T1000 (cell line): ENCODE results near the gene C17orf114.

ENCODE experiments used
- DNase-seq: peaks from one replicate; lab custom pipeline; 2025; ENCODE audit warnings: mixed read lengths; lab: John Stamatoyannopoulos, UW

The C17orf114 gene

GRCh38 chr17:4788159-4788806, 13.8 kb downstream of the C17orf114 start:
- no peak for DNase-seq

DNA sequence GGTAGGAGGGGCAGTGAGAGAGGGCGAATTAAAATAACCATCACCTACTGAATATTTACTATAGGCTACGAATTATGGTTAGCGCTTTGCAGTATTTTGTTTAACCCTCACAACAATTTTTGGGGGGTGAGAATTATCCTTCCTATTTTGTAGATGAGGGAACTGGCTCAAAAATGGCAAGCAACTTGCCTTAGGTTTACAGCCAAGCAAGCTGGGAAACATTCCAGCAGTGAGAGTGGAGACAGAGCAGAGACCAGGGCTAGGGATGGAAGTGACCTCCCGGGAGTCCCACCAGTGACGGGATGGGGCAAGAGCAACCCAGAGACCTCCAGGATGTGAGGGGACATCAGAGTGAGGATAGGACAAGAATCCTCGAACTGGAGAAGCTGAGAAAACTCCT, 15.6 kb downstream of the C17orf114 start:
- DNase-seq, result no peak

DNA sequence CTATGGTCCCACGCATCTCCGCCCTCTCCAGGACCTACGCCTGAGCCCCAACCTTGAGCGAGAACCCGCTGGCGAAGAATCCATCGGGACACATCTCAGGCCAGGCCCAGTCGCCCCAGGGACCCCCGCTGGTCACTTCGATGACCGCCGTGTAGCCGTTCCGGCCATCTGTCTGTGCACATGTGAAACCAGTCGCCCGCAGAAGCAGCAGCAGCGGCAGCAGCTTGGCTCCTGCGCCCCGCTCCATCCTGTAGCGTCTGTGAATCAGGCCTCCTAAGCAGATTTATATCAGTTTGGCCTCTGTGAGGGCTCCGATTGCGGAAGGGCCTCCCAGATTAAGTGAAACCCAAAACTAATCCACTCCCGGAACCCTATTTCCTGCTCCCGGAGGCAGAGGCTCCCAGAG, 16.0 kb downstream of the C17orf114 start, which contains the start of gene VMO1:
TSS of gene VMO1 (minus strand) at position 259 of the 406 bp plus-strand sequence. CDS start at position 247, 12 bp downstream.
- no peak for DNase-seq

- DNase-seq, result no peak
Measured at GRCh38 chr17:4785311-4786105, 16.6 kb downstream of the C17orf114 start.

GRCh38 chr17:4782652-4783051, 19.5 kb downstream of the C17orf114 start:
- DNase-seq, result no peak

GRCh38 chr17:4780325-4780955, 21.7 kb downstream of the C17orf114 start:
- DNase-seq, result no peak

- DNase-seq, result no peak
Measured at GRCh38 chr17:4777969-4778760, 24.0 kb downstream of the C17orf114 start.

GRCh38 chr17:4772235-4772613, 29.9 kb downstream of the C17orf114 start:
- DNase-seq, result no peak

GRCh38 chr17:4771519-4772234, 30.5 kb downstream of the C17orf114 start, which contains the start of gene TM4SF5:
TM4SF5 (plus strand) TSS chr17:4771886; CDS start chr17:4771923, 37 bp downstream.
- DNase-seq, result no peak

DNA sequence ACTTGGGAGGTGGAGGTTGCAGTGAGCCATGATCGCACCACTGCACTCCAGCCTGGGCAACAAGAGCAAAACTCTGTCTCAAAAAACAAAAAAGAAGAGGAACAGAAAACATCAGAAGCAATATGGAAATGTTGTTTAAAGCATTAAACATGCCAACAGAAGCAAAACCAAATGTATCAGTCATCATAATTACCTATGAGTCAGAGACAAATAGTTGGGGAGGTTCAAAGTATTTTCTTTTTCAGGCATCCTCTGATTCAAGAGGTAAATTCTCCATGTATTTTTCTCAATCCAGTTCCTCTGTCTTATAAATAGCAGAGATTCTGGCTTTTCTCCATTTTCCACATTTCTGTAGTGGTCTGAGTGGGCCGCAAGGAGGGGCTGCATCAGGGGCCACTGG, 32.5 kb downstream of the C17orf114 start:
- DNase-seq, result no peak

DNA sequence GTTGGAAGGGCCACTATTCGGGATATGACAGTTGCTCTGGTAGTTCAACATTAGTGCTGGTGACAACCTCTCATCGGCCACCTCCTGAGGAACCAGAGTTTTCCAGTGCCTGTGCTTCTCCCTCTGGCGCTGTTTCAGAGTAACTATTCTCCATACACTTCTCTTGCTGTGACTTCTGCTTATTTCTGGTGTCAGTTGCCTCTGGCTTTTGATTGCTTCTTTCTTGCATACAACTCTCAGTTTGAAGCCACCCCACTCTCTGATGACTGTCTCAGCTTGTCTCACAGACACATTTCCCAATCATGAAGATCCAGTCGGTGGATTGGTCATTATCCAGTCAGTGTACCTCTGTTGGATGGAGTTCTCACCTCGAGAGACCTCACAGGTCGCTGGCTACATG, 33.8 kb downstream of the C17orf114 start:
- no peak for DNase-seq

DNA sequence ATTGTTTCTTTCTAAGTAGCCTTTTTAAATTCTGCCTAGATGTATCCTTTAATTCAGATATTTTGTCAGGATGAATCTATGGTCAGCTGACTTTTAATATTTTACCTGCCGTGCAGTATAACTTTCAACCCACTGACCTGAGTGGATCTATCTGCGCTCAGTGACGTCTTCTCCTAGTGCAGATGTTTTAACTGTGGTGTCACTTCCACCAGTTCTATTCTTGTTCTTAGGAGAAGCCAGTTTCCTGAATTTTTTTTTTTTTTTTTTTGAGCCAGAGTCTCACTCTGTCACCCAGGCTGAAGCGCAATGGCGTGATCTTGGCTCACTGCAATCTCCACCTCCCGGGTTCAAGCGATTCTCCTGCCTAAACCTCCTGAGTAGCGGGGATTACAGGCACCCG, 35.4 kb downstream of the C17orf114 start:
- DNase-seq, result no peak

- DNase-seq, result no peak
Measured at GRCh38 chr17:4766201-4766600, 35.9 kb downstream of the C17orf114 start.

GRCh38 chr17:4764595-4764994, 37.5 kb downstream of the C17orf114 start:
- DNase-seq, result no peak

DNA sequence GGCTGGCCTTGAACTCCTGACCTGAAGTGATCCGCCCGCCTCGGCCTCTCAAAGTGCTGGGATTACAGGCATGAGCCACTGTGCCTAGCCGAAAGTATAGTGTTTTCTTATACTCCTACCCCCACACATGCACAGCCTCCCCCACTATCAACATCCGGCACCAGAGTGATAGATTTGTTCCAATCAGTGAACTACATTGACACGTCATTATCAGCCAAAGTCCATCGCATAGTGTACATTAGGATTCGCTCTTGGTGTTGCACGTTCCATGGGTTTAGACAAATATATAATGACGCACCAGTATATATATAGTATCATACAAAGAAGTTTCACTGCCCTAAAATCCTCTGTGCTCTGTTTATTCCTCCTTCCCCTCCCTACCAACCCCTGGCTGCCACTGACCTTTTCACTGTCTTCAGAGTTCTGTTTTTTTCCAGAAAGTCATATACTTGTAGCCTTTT, 42.3 kb downstream of the C17orf114 start:
- no peak for DNase-seq

DNA sequence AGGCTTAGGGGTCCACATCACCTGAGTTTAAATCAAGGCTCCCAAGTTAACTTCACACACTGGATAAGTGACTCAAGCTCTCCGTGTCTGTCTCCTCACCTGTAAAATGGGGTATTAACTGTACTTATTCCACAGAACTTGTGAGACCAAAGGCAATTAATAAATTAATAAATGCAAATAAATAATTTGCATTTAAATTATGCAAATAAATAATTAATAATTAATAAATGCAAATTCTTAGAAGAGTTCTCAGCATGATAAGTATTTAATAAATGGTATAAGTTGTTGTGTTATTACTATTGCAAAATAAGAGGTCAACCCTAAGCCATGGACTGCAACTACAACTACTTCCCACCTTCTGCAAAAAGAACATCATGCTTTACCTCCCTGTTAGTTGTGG, 48.7 kb downstream of the C17orf114 start:
- no peak for DNase-seq

GRCh38 chr17:4751932-4752331, 50.2 kb downstream of the C17orf114 start:
- DNase-seq, result no peak
